ENCODE data around the gene SPRN.
"Not testable (repeated sequence)": the region's sequence is repeated elsewhere in the genome, so short reads cannot be mapped to it uniquely, and the experiment has no call there.

Gene SPRN

GRCh38 chr10:133383551-133383950 lies 40.9 kb downstream of the SPRN start:
- FAIRE-seq: no peak

GRCh38 chr10:133381036-133381435 lies 43.4 kb downstream of the SPRN start:
- no peak for FAIRE-seq

- FAIRE-seq: no peak
These were observed 44.4 kb downstream of the SPRN start for GRCh38 chr10:133379801-133380666.

GRCh38 chr10:133379152-133379800 lies 45.1 kb downstream of the SPRN start, which contains the start of gene PAOX:
Gene PAOX, plus strand, starts transcription at chr10:133379262. Its CDS starts 55 bp downstream, at chr10:133379317.
- no peak for FAIRE-seq

GRCh38 chr10:133378251-133379096 lies 46.0 kb downstream of the SPRN start:
- no peak for FAIRE-seq

- no peak for FAIRE-seq
These were observed 46.6 kb downstream of the SPRN start for GRCh38 chr10:133377818-133378250.

- FAIRE-seq: no peak
These were observed 47.2 kb downstream of the SPRN start for GRCh38 chr10:133377025-133377817.

- FAIRE-seq: not testable (repeated sequence)
These were observed 48.2 kb downstream of the SPRN start for GRCh38 chr10:133376183-133376582.

GRCh38 chr10:133375357-133376115 lies 48.9 kb downstream of the SPRN start:
- FAIRE-seq: no peak

GRCh38 chr10:133373174-133374090 lies 51.0 kb downstream of the SPRN start, which contains the start of gene ECHS1:
Gene ECHS1, minus strand, starts transcription at chr10:133373354. Its CDS starts 21 bp downstream, at chr10:133373333.
- FAIRE-seq: no peak

GRCh38 chr10:133372507-133372906 lies 51.9 kb downstream of the SPRN start:
- no peak for FAIRE-seq
